K562 (cell line): ENCODE data around the gene GABRP. TPM values are rescaled to one million over a fixed set of nuclear protein-coding genes. Genes with fewer than 3 reads are reported as not detected.

Source experiments
- ATAC-seq: fragments of 200-7000 bp; cut with Tn5 transposase; 3 replicates; pipeline ENCODE4 v1.9.1; 2020; ENCODE audit warnings: moderate library complexity
- BruUV-seq: library from RNA; stranded (reverse); fragments of 400-500 nt; replicated peaks from 2 replicates; lab custom pipeline; 2021; lab: Mats Ljungman, UMichigan
- CTCF ChIA-PET: fragments of 300-600 bp; formaldehyde crosslinking; extraction: SDS; loops from one replicate; lab custom pipeline; 2021; ENCODE audit warnings: low intra/inter-chr PET ratio; lab: Yijun Ruan, JAX
- POLR2A ChIA-PET: fragments of 300-600, 350-650 bp; sonication (Branson Sonifier 250); formaldehyde crosslinking; extraction: SDS; loops from one replicate; lab custom pipeline; 2021; ENCODE audit warnings: antibody characterized with exemption, inconsistent platforms; lab: Yijun Ruan, JAX
- DNase-seq, 4 experiments: peaks; one replicate each; pipeline versions ENCODE4 v3.0.0 to v3.0.0-alpha.2; 2011 to 2018; ENCODE audit warnings: low spot score in 3 of 4, mixed read lengths in 3 of 4; ENCODE audit errors: extremely low read depth in 1 of 4
- FAIRE-seq: peaks from 2 replicates; lab custom pipeline; 2011; peaks lifted over from hg19 to GRCh38; lab: Jason Lieb, UNC
- H2AFZ ChIP-seq: 2 replicates; pipeline ENCODE4 v1.6.0; 2011; ENCODE audit warnings: low read depth, low read length, control low read depth, inconsistent platforms
- H3K27ac ChIP-seq: fragments of 200-600 bp; 3 replicates; pipeline ENCODE4 v1.8.0; 2011; ENCODE audit warnings: low read depth, mild to moderate bottlenecking, control low read depth, inconsistent platforms, low read length, moderate library complexity, mixed read lengths; ENCODE audit errors: extremely low read depth
- H3K27me3 ChIP-seq, 2 experiments: fragments of 300-600 bp in 1 of 2; 2 replicates in 1 of 2; 3 replicates in 1 of 2; pipeline versions ENCODE4 v1.6.0 to v1.8.0; 2011; ENCODE audit warnings: inconsistent platforms in 2 of 2, low read length in 2 of 2, mild to moderate bottlenecking in 1 of 2, mixed read lengths in 1 of 2, moderate library complexity in 1 of 2; ENCODE audit not compliant: control insufficient read depth in 2 of 2, insufficient read depth in 2 of 2
- H3K36me3 ChIP-seq: fragments of 300-600 bp; 3 replicates; pipeline ENCODE4 v1.8.0; 2011; ENCODE audit warnings: mild to moderate bottlenecking, low read length, inconsistent platforms; ENCODE audit not compliant: control insufficient read depth, insufficient read depth
- H3K4me1 ChIP-seq, 2 experiments: fragments of 200-600 bp in 1 of 2; replicated peaks in 1 of 2; 2 replicates in 1 of 2; 3 replicates in 1 of 2; pipeline versions ENCODE4 v1.5.1 to v1.8.0; 2011; ENCODE audit warnings: inconsistent platforms in 2 of 2, low read length in 2 of 2, mild to moderate bottlenecking in 1 of 2, mixed read lengths in 1 of 2, moderate library complexity in 1 of 2; ENCODE audit not compliant: control insufficient read depth in 2 of 2, insufficient read depth in 2 of 2
- H3K4me2 ChIP-seq: 2 replicates; pipeline ENCODE4 v1.6.1; 2011; ENCODE audit warnings: low read length, control low read depth, inconsistent platforms, mixed read lengths; ENCODE audit not compliant: insufficient read depth
- H3K4me3 ChIP-seq: fragments of 200-600 bp; sonication (generic), shearing (Covaris generic); 2 replicates; pipeline ENCODE4 v1.5.1; 2016; ENCODE audit warnings: control low read depth, inconsistent platforms
- H3K79me2 ChIP-seq: fragments of 200-600 bp; 3 replicates; pipeline ENCODE4 v1.8.0; 2011; ENCODE audit warnings: low read length, inconsistent platforms; ENCODE audit not compliant: control insufficient read depth, insufficient read depth
- H3K9ac ChIP-seq, 2 experiments: 2 replicates each; pipeline versions ENCODE4 v1.6.0 to v1.6.1; 2011; ENCODE audit warnings: low read depth in 2 of 2, low read length in 2 of 2, control low read depth in 1 of 2, inconsistent platforms in 1 of 2, mild to moderate bottlenecking in 1 of 2, mixed read lengths in 1 of 2; ENCODE audit not compliant: insufficient read depth in 1 of 2
- H3K9me1 ChIP-seq: one replicate; pipeline ENCODE4 v1.6.0; 2011; ENCODE audit warnings: inconsistent platforms, mild to moderate bottlenecking, low read length, moderate library complexity; ENCODE audit not compliant: control insufficient read depth, insufficient read depth
- H3K9me3 ChIP-seq: replicated peaks from 2 replicates; pipeline ENCODE4 v1.5.1; 2011; ENCODE audit warnings: low read depth, low read length, inconsistent platforms; ENCODE audit not compliant: control insufficient read depth, insufficient read depth
- H4K20me1 ChIP-seq: replicated peaks from 2 replicates; pipeline ENCODE4 v1.6.1; 2011; ENCODE audit warnings: low read length, inconsistent platforms, mixed read lengths; ENCODE audit not compliant: control insufficient read depth, insufficient read depth
- HDAC1 ChIP-seq, 2 experiments: fragments of 450-650 bp; IDR thresholded peaks; 2 replicates each; pipeline ENCODE4 v1.6.1; 2016 to 2017; ENCODE audit warnings: inconsistent platforms in 1 of 2, mild to moderate bottlenecking in 1 of 2, moderate library complexity in 1 of 2
- MAFK ChIP-seq: IDR thresholded peaks from 2 replicates; pipeline ENCODE4 v1.6.1; 2011; ENCODE audit warnings: low read length, improper control_type of control experiment
- RAD51 ChIP-seq: fragments of 450-650 bp; IDR thresholded peaks from 2 replicates; pipeline ENCODE4 v1.7.1; 2016; ENCODE audit warnings: low read depth, mild to moderate bottlenecking, borderline replicate concordance
- WGBS: fragments of 100-300 bp; shearing (Covaris generic); methylation state at CpG from one replicate; pipeline ENCODE4 v1.1.6; 2016; ENCODE audit warnings: low coverage, mixed read lengths; ENCODE audit not compliant: insufficient coverage; ENCODE audit errors: missing lambda C conversion rate; 5-methylcytosine and 5-hydroxymethylcytosine counted together
- in situ Hi-C: fragments of 300-500 bp; cut with MboI; formaldehyde crosslinking; loops from 4 replicates; pipeline ENCODE4 v1.15.0; 2018; ENCODE audit warnings: inconsistent platforms, mixed read lengths
- intact Hi-C: fragments of 100-400 bp; cut with micrococcal nuclease; formaldehyde crosslinking; loops from 2 replicates; pipeline ENCODE4 v1.14.2; 2022
- polyA plus RNA-seq, 8 experiments: library from polyadenylated mRNA; depleted of rRNA in 4 of 8; stranded (reverse) in 5 of 8; unstranded in 3 of 8; fragments of >200 nt; fragmentation: Nextera tagmentation in 2 of 8; fragmentation: Illumina TruSeq in 1 of 8; extraction: Ambion mirVana in 2 of 8; extraction: Trizol in 1 of 8; gene quantifications; 2 replicates each; pipeline versions ENCODE4 v1.2.1 to v1.2.3, GENCODE V29; 2011 to 2014; ENCODE audit warnings: inconsistent platforms in 1 of 8, missing spikeins in 1 of 8
- total RNA-seq, 7 experiments: library from RNA; depleted of rRNA in 6 of 7; stranded (reverse); fragments of >200 nt in 6 of 7; fragmentation: Illumina TruSeq in 2 of 7; extraction: Trizol in 2 of 7; gene quantifications; 2 replicates each; pipeline versions ENCODE4 v1.2.1 to v1.2.3, GENCODE V29; 2011 to 2021; ENCODE audit warnings: low replicate concordance in 1 of 7
- TF ChIP-seq, protein P1 (sequence below): fragments of 250-450 bp; sonication (Bioruptor Pico); IDR thresholded peaks from 2 replicates; pipeline ENCODE4 v1.5.0; 2020; ENCODE audit warnings: mild to moderate bottlenecking

GABRP gene
- total and polyA plus RNA-seq, 9 of the 15 experiments (the other 6 are each of a cell fraction or from before 2014, with no cell fraction given), result not detected

DNA sequence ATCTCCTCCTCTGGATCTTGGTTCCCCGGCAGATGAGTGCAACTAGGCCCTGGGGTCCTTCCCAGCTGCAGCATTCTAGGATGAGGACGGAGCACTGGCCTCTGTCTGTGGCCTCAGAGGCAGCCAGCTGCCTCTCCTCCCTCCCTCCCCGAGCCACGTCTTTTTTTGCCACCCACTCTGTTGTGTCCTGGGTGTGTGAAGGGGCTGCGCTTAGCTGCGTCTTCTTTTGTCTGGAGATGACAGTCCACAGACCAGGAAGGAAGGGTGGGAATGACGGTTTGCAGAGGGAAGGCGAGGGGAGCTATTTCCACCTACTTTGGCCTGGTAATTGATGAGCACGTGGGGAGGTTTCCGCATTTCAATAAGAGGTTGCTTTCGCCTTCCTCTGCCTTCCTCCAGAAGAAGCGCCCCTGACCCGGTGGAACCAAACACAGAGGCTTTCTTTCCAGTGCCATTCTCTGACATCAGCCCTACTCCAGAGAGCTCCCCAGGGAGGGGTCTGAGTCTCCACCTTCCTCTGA, 34.5 kb upstream of the GABRP start (continued):
- TF ChIP-seq, protein P1, sequence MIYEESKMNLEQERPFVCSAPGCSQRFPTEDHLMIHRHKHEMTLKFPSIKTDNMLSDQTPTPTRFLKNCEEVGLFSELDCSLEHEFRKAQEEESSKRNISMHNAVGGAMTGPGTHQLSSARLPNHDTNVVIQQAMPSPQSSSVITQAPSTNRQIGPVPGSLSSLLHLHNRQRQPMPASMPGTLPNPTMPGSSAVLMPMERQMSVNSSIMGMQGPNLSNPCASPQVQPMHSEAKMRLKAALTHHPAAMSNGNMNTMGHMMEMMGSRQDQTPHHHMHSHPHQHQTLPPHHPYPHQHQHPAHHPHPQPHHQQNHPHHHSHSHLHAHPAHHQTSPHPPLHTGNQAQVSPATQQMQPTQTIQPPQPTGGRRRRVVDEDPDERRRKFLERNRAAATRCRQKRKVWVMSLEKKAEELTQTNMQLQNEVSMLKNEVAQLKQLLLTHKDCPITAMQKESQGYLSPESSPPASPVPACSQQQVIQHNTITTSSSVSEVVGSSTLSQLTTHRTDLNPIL (CRISPR knock-in tag), result no peak
- no peak for TF ChIP-seq RAD51

DNA sequence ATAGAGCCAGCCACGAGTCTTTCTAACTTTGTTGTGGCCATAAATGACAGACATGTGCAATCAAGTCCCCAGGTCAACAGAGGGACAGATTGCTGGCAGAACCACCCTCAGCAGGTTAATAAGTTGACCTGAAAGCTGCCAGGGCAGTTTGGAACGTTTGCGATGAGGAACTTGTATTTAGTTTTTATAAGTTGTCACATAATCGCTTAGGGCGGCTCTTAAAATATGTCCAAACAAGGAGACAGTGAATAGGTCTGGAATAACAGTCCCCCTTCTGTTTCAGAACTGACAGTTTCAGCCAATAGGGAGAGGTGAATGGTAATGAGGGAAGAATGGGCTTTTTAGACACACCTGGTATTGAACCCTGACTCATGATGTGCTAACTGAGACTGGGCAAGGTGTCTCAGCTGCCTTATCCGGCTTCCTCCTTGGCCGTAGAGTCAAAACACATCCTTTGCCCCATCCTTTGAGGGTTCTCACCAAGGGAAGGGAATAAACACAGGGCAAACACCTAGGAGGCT, 33.6 kb upstream of the GABRP start:
- no peak overlapping the region for H3K27ac ChIP-seq
- ATAC-seq (no peak), DNase-seq (no peak)
- H2AFZ ChIP-seq, result no peak overlapping the region
- TF ChIP-seq HDAC1 (IDR thresholded peaks at IDR 0.05) (no peak), MAFK (no peak)
- TF ChIP-seq, all 486 proteins: peak for 0
- H4K20me1 ChIP-seq, result 0 out of 2 replicates have a peak, but pooled peaks cover 3% of the 10 kb centered on the region
- H3K4me3 ChIP-seq, result no peak overlapping the region
- in situ Hi-C loops (loop anchor here (10.0 kb wide), 1 partner anchor 585 kb away; no protein-coding TSS in a partner anchor), intact Hi-C loops (loop anchor here (10.0 kb wide), 1 partner anchor 415 kb away; no protein-coding TSS in a partner anchor)
- no TSS peak for BruUV-seq
- H3K4me2 ChIP-seq, result no peak overlapping the region
- no peaks in the 10 kb centered on the region for H3K36me3 ChIP-seq
- H3K27me3 ChIP-seq, result peaks cover 2 to 23% of the 10 kb centered on the region in 2 experiments; a peak in 3 of 5 replicates
- no peaks in the 10 kb centered on the region for H3K9me1 ChIP-seq
- H3K4me1 ChIP-seq, result no peaks in the 10 kb centered on the region
- POLR2A ChIA-PET, result no interaction called here
- under 1% methylated on average over 7 of the region's 7 CpGs for WGBS
- CTCF ChIA-PET, result no interaction called here
- H3K9ac ChIP-seq, result no peak overlapping the region
- no peaks in the 10 kb centered on the region for H3K79me2 ChIP-seq
- FAIRE-seq, result no peak
- no peaks in the 10 kb centered on the region for H3K9me3 ChIP-seq
